CD4-positive, alpha-beta T cell treated with Interleukin-17A for 1 hour (primary cell): ENCODE data around the gene INPPL1.

Source experiments
- DNase-seq: peaks from one replicate; pipeline ENCODE4 v3.0.0-alpha.2; 2020

Gene INPPL1

GRCh38 chr11:72232260-72233055 lies 7.9 kb downstream of the INPPL1 start:
- no peak for DNase-seq

GRCh38 chr11:72233056-72233772 lies 8.6 kb downstream of the INPPL1 start:
- DNase-seq, result no peak

- DNase-seq, result no peak
Measured at GRCh38 chr11:72233773-72234513, 9.4 kb downstream of the INPPL1 start.

GRCh38 chr11:72234514-72234830 lies 9.9 kb downstream of the INPPL1 start:
- DNase-seq, result no peak

- DNase-seq, result no peak
Measured at GRCh38 chr11:72234920-72235319, 10.4 kb downstream of the INPPL1 start.

GRCh38 chr11:72235351-72236057 lies 10.9 kb downstream of the INPPL1 start:
- no peak for DNase-seq

- DNase-seq, result no peak
Measured at GRCh38 chr11:72236083-72236697, 11.6 kb downstream of the INPPL1 start.

GRCh38 chr11:72236774-72237111 lies 12.2 kb downstream of the INPPL1 start:
- DNase-seq, result no peak

- DNase-seq, result no peak
Measured at GRCh38 chr11:72237112-72237931, 12.8 kb downstream of the INPPL1 start.

- peak; percentile 57 for DNase-seq
Measured at GRCh38 chr11:72238040-72238450, 13.5 kb downstream of the INPPL1 start.

GRCh38 chr11:72238492-72239312 lies 14.1 kb downstream of the INPPL1 start:
- no peak for DNase-seq

- DNase-seq, result no peak
Measured at GRCh38 chr11:72239313-72239848, 14.8 kb downstream of the INPPL1 start.

- DNase-seq, result no peak
Measured at GRCh38 chr11:72239849-72240460, 15.4 kb downstream of the INPPL1 start.

GRCh38 chr11:72240461-72241290 lies 16.1 kb downstream of the INPPL1 start:
- DNase-seq, result no peak

- no peak for DNase-seq
Measured at GRCh38 chr11:72241291-72241781, 16.8 kb downstream of the INPPL1 start.

GRCh38 chr11:72242141-72242540 lies 17.6 kb downstream of the INPPL1 start:
- no peak for DNase-seq

- no peak for DNase-seq
Measured at GRCh38 chr11:72243173-72244059, 18.8 kb downstream of the INPPL1 start.

- DNase-seq, result no peak
Measured at GRCh38 chr11:72244060-72244360, 19.4 kb downstream of the INPPL1 start, which contains the start of gene PHOX2A. Gene PHOX2A, minus strand, starts transcription at chr11:72244176. Its CDS starts 172 bp downstream, at chr11:72244004.
